Measurements from ENCODE around the gene EHMT1. TPM values are rescaled to one million over a fixed set of nuclear protein-coding genes. Genes with fewer than 3 reads are reported as not detected.

EHMT1 gene
- polyA plus RNA-seq, 1 of the 3 experiments (the other 2 are of a cell fraction) = 39.5 TPM

GRCh38 chr9:137583957-137584356 lies 34.8 kb upstream of the EHMT1 start:
- Histone ChIP-seq H2AFZ (ENCODE audit: low read depth) (no peak overlapping the region), H3K9me3 (no peaks in the 10 kb centered on the region), H3K4me3 (ENCODE audit: low read depth in 2 of 2, low read length in 1 of 2) (no peak overlapping the region), H3K9ac (no peak overlapping the region), H3K9me2 (no peaks in the 10 kb centered on the region), H3K4me2 (no peak overlapping the region), H3K27me3 (ENCODE audit: insufficient read depth) (no peaks in the 10 kb centered on the region), H3F3A (replicated peaks; ENCODE audit: insufficient read depth) (peaks cover 2% of the 10 kb centered on the region), H3K27ac (ENCODE audit: low read depth in 2 of 2, low read length in 1 of 2) (no peak overlapping the region), H4K20me1 (ENCODE audit: insufficient read depth) (peaks cover 14% of the 10 kb centered on the region; the same call in 1 of the 2 replicates), H3K36me3 (replicated peaks in 1 of 2; ENCODE audit: control insufficient read depth in 1 of 2, insufficient read depth in 2 of 2, low read length in 1 of 2) (peaks cover 9 to 71% of the 10 kb centered on the region in 2 experiments), H3K4me1 (ENCODE audit: control insufficient read depth in 1 of 2, insufficient read depth in 2 of 2, low read depth in 1 of 2, low read length in 1 of 2) (peaks cover 4 to 9% of the 10 kb centered on the region in 2 experiments; a peak in 2 of 4 replicates), H3K79me2 (ENCODE audit: insufficient read depth) (peaks cover 13% of the 10 kb centered on the region; the same call in 1 of the 2 replicates)
- POLR2A ChIA-PET = no interaction called here
- no peak for DNase-seq
- WGBS (ENCODE audit: low lambda C conversion rate) = 100% methylated on average over 3 of the region's 8 CpGs
- CTCF ChIA-PET = no interaction called here
- TF ChIP-seq USF1 (IDR thresholded peaks at IDR 0.05; ENCODE audit: borderline replicate concordance, low read depth) (no peak), YY1 (IDR thresholded peaks at IDR 0.05; ENCODE audit: low read depth) (no peak), CHD2 (IDR thresholded peaks at IDR 0.05; ENCODE audit: low read length, partially characterized antibody) (no peak), IRF3 (IDR thresholded peaks at IDR 0.05; ENCODE audit: low read depth, low read length) (no peak), POLR2AphosphoS5 (IDR thresholded peaks at IDR 0.05; ENCODE audit: low read depth, low read length) (no peak), FOXJ3 (CRISPR knock-in tag; IDR thresholded peaks at IDR 0.05) (no peak), TCF12 (IDR thresholded peaks at IDR 0.05) (no peak), RXRA (IDR thresholded peaks at IDR 0.05; ENCODE audit: borderline replicate concordance, low read depth) (no peak), PBX3 (IDR thresholded peaks at IDR 0.05) (no peak), EZH2phosphoT487 (IDR thresholded peaks at IDR 0.05; ENCODE audit: borderline replicate concordance, low read depth) (no peak), FOSL2 (IDR thresholded peaks at IDR 0.05; ENCODE audit: borderline replicate concordance, low read depth) (no peak), SMC3 (IDR thresholded peaks at IDR 0.05; ENCODE audit: low read depth, low read length) (no peak), GABPA (IDR thresholded peaks at IDR 0.05; ENCODE audit: low read depth) (no peak), GATA2 (CRISPR knock-in tag; IDR thresholded peaks at IDR 0.05) (no peak)

- ChIA-PET CTCF (interaction anchor here (0.9 to 2.2 kb wide), 2 partner anchors 8 to 12 kb away, joined by 3 to 27 read pairs; partner anchors contain the start of gene DPH7), POLR2A (no interaction called here)
- 83% methylated on average over 2 of the region's 14 CpGs for WGBS (ENCODE audit: low lambda C conversion rate)
- no peak overlapping the region for H3K9ac ChIP-seq
- H3K4me2 ChIP-seq = no peak overlapping the region
- no peak overlapping the region for H3K4me3 ChIP-seq (ENCODE audit: low read depth in 2 of 2, low read length in 1 of 2)
- no peak overlapping the region for H3K27ac ChIP-seq (ENCODE audit: low read depth in 2 of 2, low read length in 1 of 2)
- no peaks in the 10 kb centered on the region for H3K9me3 ChIP-seq
- H2AFZ ChIP-seq (ENCODE audit: low read depth) = no peak overlapping the region
- no peaks in the 10 kb centered on the region for H3K27me3 ChIP-seq (ENCODE audit: insufficient read depth)
- peaks cover 9 to 18% of the 10 kb centered on the region in 2 experiments; a peak in 2 of 4 replicates for H3K4me1 ChIP-seq (ENCODE audit: control insufficient read depth in 1 of 2, insufficient read depth in 2 of 2, low read depth in 1 of 2, low read length in 1 of 2)
- no peaks in the 10 kb centered on the region for H3F3A ChIP-seq (replicated peaks; ENCODE audit: insufficient read depth)
- H4K20me1 ChIP-seq (ENCODE audit: insufficient read depth) = peaks cover 19% of the 10 kb centered on the region
- H3K79me2 ChIP-seq (ENCODE audit: insufficient read depth) = peaks cover 21% of the 10 kb centered on the region
- no peaks in the 10 kb centered on the region for H3K9me2 ChIP-seq
- peaks cover 9 to 59% of the 10 kb centered on the region in 2 experiments for H3K36me3 ChIP-seq (replicated peaks in 1 of 2; ENCODE audit: control insufficient read depth in 1 of 2, insufficient read depth in 2 of 2, low read length in 1 of 2)
- no peak for DNase-seq
- TF ChIP-seq REST (IDR thresholded peaks at IDR 0.05; ENCODE audit: low read depth, low read length) (no peak), SMC3 (IDR thresholded peaks at IDR 0.05; ENCODE audit: low read depth, low read length) (no peak), MEF2A (IDR thresholded peaks at IDR 0.05; ENCODE audit: borderline replicate concordance, low read depth) (no peak), PBX3 (IDR thresholded peaks at IDR 0.05) (no peak), FOXM1 (IDR thresholded peaks at IDR 0.05; ENCODE audit: low read depth) (no peak), USF2 (IDR thresholded peaks at IDR 0.05; ENCODE audit: borderline replicate concordance, low read depth, low read length) (no peak)
Observed at GRCh38 chr9:137586854-137587253, 32.0 kb upstream of the EHMT1 start.
